ENCODE data around the gene CFDP1.
A peak's percentile ranks its signal among the peaks of the same experiment; 100 is the strongest.

The CFDP1 gene

GRCh38 chr16:75250809-75251279 lies 182.5 kb downstream of the CFDP1 start:
- Histone ChIP-seq H3K4me1 (peaks cover 29% of the 10 kb centered on the region), H3K9me3 (no peaks in the 10 kb centered on the region), H3K4me3 (peak overlapping the region; percentile 70), H3K36me3 (no peaks in the 10 kb centered on the region), H3K27me3 (peaks cover 75% of the 10 kb centered on the region), H4K20me1 (peaks cover 89% of the 10 kb centered on the region), H3K27ac (no peak overlapping the region), H3K9ac (peak overlapping the region; percentile 38; the same call in 1 of the 2 replicates), H3K4me2 (peak overlapping the region; percentile 99)
- TF ChIP-seq Cebpa-rat (IDR thresholded peaks at IDR 0.05) = no peak

- H3K4me2 ChIP-seq = peak overlapping the region; percentile 99
- H3K4me1 ChIP-seq = peaks cover 33% of the 10 kb centered on the region
- no peak overlapping the region for H3K27ac ChIP-seq
- TF ChIP-seq Cebpa-rat (IDR thresholded peaks at IDR 0.05) = no peak
- no peaks in the 10 kb centered on the region for H3K36me3 ChIP-seq
- peak overlapping the region; percentile 70 for H3K4me3 ChIP-seq
- H3K27me3 ChIP-seq = peaks cover 75% of the 10 kb centered on the region
- H4K20me1 ChIP-seq = peaks cover 88% of the 10 kb centered on the region
- no peaks in the 10 kb centered on the region for H3K9me3 ChIP-seq
- H3K9ac ChIP-seq = 0 out of 2 replicates have a peak overlapping the region, but pooled peaks have one; percentile 38
These were observed 183.1 kb downstream of the CFDP1 start for GRCh38 chr16:75250089-75250808.

- no peak overlapping the region for H3K27ac ChIP-seq
- no peak for TF ChIP-seq Cebpa-rat (IDR thresholded peaks at IDR 0.05)
- peaks cover 80% of the 10 kb centered on the region for H4K20me1 ChIP-seq
- no peaks in the 10 kb centered on the region for H3K36me3 ChIP-seq
- peaks cover 75% of the 10 kb centered on the region for H3K27me3 ChIP-seq
- no peak overlapping the region for H3K4me2 ChIP-seq
- H3K9ac ChIP-seq = no peak overlapping the region
- H3K4me3 ChIP-seq = no peak overlapping the region
- peaks cover 37% of the 10 kb centered on the region for H3K4me1 ChIP-seq
- H3K9me3 ChIP-seq = no peaks in the 10 kb centered on the region
These were observed 183.9 kb downstream of the CFDP1 start for GRCh38 chr16:75249441-75249840.

- H3K9ac ChIP-seq = no peak overlapping the region
- TF ChIP-seq Cebpa-rat (IDR thresholded peaks at IDR 0.05) = no peak
These were observed 184.5 kb downstream of the CFDP1 start for GRCh38 chr16:75248536-75249380.

GRCh38 chr16:75248142-75248535 lies 185.2 kb downstream of the CFDP1 start:
- no peak overlapping the region for H3K4me3 ChIP-seq
- no peak overlapping the region for H3K9ac ChIP-seq
- peak overlapping the region; percentile 39 for H3K4me2 ChIP-seq
- peaks cover 46% of the 10 kb centered on the region for H3K4me1 ChIP-seq
- no peak overlapping the region for H3K27ac ChIP-seq
- H4K20me1 ChIP-seq = peaks cover 67% of the 10 kb centered on the region
- H3K9me3 ChIP-seq = no peaks in the 10 kb centered on the region
- no peaks in the 10 kb centered on the region for H3K36me3 ChIP-seq
- no peak for TF ChIP-seq Cebpa-rat (IDR thresholded peaks at IDR 0.05)
- peaks cover 64% of the 10 kb centered on the region for H3K27me3 ChIP-seq

More at GRCh38 chr16:75248536-75249380, 184.5 kb downstream of the CFDP1 start:
- Histone ChIP-seq H4K20me1 (peaks cover 73% of the 10 kb centered on the region), H3K36me3 (no peaks in the 10 kb centered on the region), H3K9me3 (no peaks in the 10 kb centered on the region), H3K4me2 (peak overlapping the region; percentile 39), H3K27ac (no peak overlapping the region), H3K27me3 (peaks cover 70% of the 10 kb centered on the region), H3K4me3 (no peak overlapping the region), H3K4me1 (peaks cover 44% of the 10 kb centered on the region)

GRCh38 chr16:75247249-75247648 lies 186.1 kb downstream of the CFDP1 start:
- no peak overlapping the region for H3K9ac ChIP-seq
- peaks cover 55% of the 10 kb centered on the region for H3K27me3 ChIP-seq
- H3K9me3 ChIP-seq = no peaks in the 10 kb centered on the region
- H4K20me1 ChIP-seq = peaks cover 58% of the 10 kb centered on the region
- peaks cover 46% of the 10 kb centered on the region for H3K4me1 ChIP-seq
- H3K4me2 ChIP-seq = no peak overlapping the region
- no peaks in the 10 kb centered on the region for H3K36me3 ChIP-seq
- no peak overlapping the region for H3K27ac ChIP-seq
- TF ChIP-seq Cebpa-rat (IDR thresholded peaks at IDR 0.05) = no peak
- no peak overlapping the region for H3K4me3 ChIP-seq

- H3K27me3 ChIP-seq = peaks cover 49% of the 10 kb centered on the region
- no peaks in the 10 kb centered on the region for H3K9me3 ChIP-seq
- H3K4me1 ChIP-seq = peaks cover 46% of the 10 kb centered on the region
- no peak overlapping the region for H3K9ac ChIP-seq
- H4K20me1 ChIP-seq = peaks cover 53% of the 10 kb centered on the region
- H3K4me2 ChIP-seq = no peak overlapping the region
- TF ChIP-seq Cebpa-rat (IDR thresholded peaks at IDR 0.05) = no peak
- H3K36me3 ChIP-seq = no peaks in the 10 kb centered on the region
- no peak overlapping the region for H3K27ac ChIP-seq
- no peak overlapping the region for H3K4me3 ChIP-seq
These were observed 186.6 kb downstream of the CFDP1 start for GRCh38 chr16:75246504-75247205.

GRCh38 chr16:75244844-75245758 lies 188.2 kb downstream of the CFDP1 start:
- TF ChIP-seq Cebpa-rat (IDR thresholded peaks at IDR 0.05) = no peak
- no peak overlapping the region for H3K9ac ChIP-seq
- no peak overlapping the region; the same call in 1 of the 2 replicates for H3K27ac ChIP-seq
- H3K4me1 ChIP-seq = peaks cover 33% of the 10 kb centered on the region
- peak overlapping the region; percentile 78 for H3K4me2 ChIP-seq
- no peak overlapping the region for H3K4me3 ChIP-seq
- H3K36me3 ChIP-seq = no peaks in the 10 kb centered on the region
- peaks cover 38% of the 10 kb centered on the region for H4K20me1 ChIP-seq
- peaks cover 34% of the 10 kb centered on the region for H3K27me3 ChIP-seq
- H3K9me3 ChIP-seq = no peaks in the 10 kb centered on the region
